HG03460 (cell line): Measurements from ENCODE around the gene MAD1L1.
"Not testable (repeated sequence)": the region's sequence is repeated elsewhere in the genome, so short reads cannot be mapped to it uniquely, and the experiment has no call there.

ENCODE experiments used
- ATAC-seq: cut with Tn5 transposase; IDR thresholded peaks from one replicate; pipeline ENCODE4 v1.9.1; 2021; ENCODE audit not compliant: unreplicated experiment

The MAD1L1 gene

DNA sequence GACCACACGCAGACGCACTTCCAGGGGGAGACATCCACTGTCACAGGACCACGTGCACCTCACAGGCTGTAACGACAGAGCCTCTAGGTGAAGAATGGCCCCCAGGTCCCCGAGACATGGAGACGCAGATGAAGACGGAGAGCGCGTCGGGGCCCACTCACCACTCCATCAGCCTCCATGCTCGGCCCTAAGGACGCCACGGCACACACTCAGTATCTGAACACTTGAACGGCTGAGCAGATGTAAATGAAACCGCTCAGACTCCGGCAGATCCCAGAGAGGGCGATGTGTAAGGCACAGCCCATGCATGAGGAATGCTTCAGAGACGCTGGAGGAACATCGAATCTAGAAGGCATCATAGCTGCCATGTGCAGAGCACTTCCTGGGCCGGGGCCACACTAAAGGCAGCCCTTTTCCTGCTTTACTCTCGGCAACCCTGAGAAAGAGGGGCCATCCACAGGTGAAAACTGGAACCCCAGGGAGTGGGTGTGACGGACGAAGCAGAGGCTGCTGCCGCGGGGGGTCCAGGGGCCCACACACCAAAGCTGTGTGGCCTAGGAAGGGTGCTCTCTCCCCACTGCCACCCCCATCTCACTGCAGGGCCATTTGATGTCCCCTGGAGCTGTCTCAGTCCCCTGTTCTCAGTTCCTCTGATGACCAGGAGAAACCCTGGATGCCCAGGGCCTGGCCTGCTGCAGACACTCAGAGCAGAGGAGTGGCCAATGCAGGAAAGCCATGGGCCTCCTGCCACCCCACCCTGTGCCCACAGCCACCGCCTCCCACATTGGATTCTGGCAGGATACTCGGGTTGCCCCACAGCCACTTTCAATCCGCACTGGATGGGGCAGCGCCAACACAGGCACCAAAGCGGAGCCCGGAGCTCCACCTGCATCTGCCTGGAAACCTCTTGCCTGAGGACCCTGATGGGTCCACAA, 253.8 kb downstream of the MAD1L1 start:
- ATAC-seq = no peak

DNA sequence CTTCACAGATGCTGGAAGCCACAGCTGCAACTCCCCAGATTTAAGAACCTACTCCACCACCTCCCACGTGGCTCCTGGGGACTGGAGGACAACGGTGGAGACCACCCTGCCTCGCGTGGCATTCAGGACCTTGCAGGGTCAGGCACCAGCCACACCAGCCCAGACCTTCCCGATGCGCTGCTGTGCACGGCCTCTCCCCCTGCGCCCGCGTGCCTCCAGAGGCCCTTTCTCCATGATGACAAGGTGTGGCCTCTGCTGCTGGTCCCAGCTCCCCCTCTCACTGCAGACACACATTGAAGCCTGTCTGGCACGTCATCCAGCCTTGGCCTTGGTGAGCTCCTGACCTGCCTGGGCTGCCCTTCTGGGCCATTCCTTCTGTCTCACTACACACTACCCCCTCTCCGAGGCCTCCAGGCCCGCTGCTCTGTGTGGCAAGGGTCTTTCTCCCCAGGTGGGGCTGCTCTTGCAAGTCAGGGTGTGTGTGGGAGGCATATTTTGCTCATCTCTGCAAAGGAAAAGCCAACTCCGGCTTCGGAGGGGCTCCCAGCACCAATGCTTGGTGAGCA, 254.8 kb downstream of the MAD1L1 start:
- no peak for ATAC-seq

DNA sequence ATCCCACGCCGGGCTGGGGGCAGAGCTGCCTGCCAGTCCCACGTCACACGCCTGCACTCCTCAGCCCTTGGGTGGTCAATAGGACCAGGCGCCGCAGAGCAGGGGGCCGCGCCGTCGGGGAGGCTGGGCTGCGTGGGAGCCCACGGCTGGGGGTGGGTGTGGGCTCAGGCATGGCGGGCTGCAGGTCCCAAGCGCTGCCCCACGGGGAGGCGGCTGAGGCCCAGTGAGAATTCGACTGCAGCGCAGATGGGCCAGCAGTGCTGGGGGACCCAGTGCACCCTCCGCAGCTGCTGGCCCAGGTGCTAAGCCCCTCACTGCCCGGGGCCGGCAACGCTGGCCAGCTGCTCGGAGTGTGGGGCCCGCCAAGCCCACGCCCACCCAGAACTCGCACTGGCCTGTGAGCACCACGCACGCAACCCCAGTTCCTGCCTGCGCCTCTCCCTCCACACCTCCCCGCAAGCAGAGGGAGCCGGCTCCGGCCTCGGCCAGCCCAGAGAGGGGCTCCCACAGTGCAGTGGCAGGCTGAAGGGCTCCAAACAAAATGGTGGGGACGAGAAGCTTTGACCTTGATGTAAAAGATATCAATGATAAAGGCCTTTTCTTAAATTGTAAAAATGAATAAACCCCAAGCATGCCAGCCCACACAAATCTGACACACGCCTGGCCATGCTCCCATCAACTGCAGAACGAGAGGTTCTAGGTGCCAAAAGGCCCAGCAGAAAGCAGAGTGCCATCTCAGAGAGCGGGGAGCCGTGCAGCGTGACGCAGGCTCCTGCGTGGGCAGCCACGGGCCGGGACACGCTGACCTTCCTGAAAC, 255.5 kb downstream of the MAD1L1 start:
- ATAC-seq = no peak

DNA sequence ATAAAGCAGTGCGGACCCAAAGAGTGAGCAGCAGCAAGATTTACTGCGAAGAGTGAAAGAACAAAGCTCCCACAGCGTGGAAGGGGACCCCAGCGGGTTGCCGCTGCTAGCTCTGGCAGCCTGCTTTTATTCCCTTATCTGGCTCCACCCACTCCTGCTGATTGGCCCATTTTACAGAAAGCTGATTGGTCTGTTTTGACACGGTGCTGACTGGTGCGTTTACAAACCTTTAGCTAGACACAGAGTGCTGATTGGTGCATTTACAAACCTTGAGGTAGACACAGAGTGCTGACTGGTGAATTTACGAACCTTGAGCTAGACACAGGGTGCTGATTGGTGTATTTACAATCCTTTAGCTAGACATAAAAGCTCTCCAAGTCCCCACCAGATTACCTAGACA, 256.2 kb downstream of the MAD1L1 start:
- not testable (repeated sequence) for ATAC-seq

DNA sequence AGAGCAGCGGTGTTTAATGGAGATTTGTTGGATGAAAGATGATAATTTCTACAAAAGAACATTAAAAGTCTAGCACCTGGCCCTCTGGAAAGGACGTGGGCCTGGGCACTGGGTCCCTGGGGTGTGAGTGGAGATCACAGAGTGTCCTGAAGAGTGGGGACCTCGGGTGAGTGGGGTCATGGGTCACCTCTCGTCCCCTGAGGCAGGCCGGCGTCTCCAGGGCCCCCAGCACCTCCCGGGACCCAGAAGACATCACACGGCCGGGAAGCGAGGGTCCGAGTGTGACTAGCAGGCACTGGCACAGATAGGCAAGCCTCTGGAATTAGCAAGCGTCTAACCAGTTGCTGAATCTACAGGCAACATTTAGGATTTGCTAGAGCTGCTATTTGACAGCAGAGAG, 257.2 kb downstream of the MAD1L1 start:
- no peak for ATAC-seq

DNA sequence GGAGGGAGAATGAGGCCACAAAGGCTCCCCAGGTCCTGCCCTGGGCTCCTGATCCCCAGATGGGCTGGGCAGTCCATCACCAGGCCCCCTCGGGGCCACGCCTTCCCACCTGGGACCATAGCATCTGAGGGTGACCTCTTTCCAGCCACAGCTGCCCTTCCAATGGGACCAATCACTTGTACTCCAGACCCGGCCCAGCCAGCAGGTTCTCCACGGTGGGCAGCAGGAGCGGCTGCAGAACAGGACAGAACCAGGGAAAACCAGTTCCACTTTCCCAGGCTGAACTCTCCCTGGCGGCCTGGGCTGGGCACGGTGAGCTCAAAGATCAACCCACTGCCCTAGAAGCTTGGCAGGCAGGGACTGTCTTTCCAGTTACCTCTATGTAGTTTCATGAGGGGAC, 257.6 kb downstream of the MAD1L1 start:
- no peak for ATAC-seq

DNA sequence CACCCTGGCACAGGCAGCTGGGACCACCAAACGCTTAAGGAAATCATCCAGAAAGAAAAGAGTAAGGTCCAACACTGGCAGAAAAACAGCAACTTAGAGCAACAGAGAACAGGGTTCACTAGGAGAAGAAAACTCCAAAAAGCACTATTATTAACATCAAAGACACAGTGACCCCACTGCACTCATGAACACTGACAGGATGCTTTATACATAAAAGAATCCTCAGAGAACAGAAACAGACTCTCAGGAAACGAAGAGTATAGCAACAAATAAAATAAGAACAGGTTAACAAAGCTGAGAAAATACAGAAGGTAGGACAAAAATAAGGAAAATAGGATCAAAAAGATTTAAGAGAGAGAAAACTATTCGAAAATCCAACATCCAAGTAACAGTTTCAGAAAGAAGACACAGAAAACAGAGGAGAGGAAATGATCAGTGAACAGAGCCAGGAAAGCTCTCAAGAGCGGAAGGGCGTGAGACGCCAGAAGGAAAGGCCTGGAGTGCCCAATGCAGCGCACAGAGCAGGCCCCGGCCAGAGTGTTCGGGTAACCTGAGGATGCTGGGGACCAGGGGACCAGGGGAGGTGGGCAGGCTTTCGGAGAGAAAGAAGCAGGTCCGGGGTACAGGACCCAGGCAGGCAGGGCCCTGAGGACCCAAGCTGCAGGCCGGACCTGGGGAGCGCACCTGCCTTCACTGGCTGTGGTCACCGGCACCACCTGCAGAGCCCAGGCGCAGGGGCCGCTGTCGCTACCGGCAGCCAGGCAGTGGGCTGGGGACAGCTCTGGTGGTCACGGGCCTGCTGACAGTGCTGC, 258.2 kb downstream of the MAD1L1 start:
- ATAC-seq = no peak

DNA sequence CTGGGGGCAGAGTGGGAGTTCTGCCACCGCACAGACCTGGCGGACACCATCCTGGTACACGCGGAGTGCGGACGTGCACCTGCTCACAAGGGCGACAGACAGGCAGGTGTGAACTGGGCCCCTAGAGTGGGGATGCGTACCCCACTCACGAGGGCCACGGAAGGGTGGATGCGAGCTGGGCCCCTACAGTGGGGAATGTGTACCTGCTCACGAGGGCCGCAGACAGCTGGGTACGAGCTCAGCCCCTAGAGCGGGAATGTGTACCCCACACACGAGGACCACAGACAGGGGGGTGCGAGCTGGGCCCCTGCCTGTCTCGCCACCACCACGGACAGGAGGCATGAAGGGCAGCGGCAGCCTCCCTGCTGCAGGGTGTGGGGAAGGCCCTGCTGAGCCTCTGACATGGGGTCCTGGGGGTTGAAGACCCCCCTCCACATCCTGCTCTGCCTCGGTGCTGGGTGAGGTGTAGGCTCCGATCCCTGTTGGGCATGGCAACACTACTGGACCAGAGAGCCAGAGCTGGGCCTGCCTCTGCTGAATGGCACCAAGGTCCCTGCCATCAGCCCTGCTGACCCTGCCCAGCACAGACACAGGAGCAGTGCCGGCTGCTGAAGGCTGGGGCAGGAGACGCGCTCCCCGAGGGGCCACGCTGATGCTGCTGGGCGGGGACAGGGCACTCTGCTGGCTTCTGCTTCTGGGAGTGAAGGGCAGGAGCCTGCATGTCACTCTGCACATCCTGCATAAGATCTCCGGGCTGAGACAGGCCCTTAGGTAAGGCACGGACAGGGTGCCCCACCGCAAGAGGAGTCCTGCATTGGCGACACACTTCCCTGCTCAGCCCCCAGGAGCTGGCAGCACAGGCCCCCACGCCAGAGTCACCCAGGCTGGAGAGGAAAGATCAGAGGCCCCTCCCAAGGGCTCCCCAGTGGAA, 259.2 kb downstream of the MAD1L1 start:
- no peak for ATAC-seq

DNA sequence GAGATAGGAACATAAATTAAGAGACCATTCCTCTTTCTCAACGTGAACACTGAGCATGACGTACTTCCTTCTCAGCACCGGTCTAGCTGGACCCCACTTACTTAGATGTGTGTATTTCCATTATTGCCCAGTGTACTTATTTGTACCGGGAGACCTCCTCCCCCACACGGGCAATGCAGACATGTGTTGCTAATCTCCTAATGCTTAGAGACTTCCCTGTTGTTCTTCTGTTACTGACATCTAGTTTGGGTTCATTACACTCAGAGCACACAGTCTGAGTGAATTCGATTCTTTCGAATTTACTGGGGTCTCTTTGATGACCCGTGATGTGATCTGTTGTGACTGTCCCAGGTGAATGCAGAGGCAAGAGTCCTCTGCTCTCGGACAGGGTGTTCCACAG, 260.0 kb downstream of the MAD1L1 start:
- ATAC-seq = no peak

DNA sequence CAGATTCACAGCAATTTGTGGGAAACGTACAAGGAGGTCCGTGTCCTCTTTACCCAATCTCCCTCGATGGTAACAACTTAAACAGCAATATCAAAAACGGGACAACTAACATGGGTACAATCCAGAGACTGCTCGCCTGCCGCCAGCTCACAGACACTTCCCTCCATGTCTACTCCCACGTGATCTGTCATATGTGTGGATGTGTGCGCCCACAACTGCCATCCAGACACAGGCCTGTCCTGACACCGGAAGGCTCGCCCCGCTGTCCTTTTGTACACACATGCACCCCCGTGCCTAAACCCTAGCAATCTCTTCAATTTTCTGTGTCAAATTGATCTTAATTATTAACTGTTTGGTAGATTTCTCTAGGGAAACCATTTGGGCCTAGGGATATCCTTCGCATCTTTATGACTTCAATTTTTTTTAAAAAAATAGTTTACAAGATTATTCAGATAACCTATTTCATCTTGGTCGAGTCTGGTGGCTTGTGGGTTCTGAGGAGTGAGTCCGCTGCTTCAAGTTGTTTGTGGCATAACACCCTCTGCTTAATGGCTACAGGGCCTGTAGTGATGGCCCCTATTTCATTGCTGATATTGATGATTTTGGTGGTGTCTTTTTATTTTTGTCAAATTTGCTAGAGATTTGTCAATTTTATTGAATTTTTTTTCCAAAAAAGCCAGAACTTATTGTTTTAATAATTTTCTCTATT, 260.6 kb downstream of the MAD1L1 start:
- no peak for ATAC-seq

DNA sequence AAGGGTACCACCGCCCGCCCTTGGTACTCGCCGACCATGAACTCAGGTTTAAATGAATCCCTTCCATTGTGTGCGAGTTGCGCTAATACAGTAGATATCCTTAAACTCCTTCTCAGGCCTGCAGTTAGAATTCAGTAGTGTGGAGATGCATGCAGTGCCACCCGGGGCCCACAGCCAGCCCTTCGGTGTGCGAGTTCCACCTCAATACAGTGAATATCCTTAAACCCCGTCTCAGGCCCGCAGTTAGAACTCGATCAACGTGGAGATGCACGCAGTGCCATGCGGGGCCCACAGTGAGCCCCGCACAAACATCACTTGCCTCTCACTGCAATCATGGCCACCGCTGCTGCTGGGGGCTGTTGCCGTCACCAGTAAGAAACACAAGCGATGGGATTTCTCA, 261.9 kb downstream of the MAD1L1 start:
- ATAC-seq = no peak

DNA sequence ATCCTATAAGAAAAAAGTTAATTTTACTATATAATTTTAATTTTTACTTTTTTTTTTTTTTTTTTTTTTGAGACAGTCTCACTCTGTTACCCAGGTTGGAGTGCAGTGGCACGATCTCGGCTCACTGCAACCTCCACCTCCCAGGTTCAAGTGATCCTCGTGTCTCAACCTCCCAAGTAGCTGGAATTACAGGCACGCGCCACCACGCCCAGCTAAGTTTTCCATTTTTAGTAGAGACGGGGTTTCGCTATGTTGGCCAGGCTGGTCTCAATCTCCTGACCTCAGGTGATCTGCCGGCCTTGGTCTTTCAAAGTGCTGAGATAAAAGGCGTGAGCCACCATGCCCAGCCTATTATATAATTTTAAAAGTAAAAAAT, 262.5 kb downstream of the MAD1L1 start:
- ATAC-seq = not testable (repeated sequence)

DNA sequence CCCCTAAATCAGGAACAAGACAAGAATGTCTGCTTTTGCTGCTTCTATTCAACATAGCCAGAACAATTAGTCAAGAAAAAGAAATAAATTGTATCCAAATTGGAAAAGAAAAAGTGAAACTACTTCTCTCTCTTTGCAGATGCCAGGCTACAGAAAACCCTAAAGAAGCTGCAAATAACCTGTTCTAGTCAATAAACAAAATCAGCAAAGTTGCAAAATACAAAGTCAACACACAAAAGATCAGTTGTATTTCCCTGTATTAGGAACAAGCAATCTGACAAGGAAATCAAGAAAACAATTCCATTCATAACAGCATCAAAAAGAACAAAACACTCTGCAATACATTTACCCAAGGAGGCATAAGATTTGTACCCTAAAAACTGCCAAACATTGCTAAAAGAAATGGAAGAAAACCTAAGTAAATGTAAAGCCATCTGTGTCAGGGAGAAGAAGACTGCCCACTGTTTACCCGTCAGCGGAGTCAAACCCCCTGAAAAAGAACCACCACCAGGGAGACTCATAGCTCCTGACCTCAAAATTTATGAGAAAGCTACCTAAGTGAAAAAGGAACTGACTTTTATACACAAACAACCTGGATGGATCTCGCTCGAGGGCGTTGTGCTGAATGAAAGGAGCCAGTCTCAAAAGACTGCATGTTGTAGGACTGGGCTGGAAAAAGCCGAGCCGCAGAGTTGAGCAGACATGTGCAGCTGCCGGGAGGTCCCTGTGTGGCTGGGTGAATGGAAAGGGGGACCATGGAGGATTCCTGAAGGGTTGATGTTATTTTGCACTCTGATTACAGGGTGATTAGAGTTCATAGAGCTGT, 263.1 kb downstream of the MAD1L1 start:
- ATAC-seq = no peak

DNA sequence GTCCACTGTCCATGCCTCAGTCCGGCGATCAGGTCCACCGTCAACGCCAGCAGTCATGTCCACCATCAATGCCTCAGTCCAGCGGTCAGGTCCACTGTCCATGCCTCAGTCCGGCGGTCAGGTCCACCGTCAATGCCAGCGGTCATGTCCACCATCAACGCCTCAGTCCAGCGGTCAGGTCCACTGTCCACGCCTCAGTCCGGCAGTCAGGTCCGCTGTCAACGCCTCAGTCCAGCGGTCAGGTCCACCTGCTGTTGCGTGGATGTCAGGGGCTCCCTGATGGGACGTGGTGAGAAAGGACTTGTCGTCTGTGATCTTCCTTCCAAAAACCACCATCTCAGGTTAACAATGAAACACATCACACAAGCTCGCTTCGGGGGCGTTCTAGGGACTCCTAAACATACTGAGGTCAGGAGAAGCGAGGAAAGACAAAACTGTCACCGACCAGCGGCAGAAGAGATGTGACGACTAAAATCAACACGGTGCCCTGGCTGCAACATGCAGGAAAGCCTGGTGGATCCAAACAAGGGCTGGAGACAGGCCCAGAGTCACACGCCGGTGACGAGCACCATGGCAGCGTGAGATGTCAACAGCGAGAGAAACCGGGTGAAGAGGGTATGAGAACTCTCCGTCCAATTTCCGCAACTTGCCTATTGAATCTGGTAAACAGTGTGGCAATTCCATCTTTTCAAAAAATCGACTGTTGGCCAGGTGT, 264.2 kb downstream of the MAD1L1 start:
- ATAC-seq = no peak

DNA sequence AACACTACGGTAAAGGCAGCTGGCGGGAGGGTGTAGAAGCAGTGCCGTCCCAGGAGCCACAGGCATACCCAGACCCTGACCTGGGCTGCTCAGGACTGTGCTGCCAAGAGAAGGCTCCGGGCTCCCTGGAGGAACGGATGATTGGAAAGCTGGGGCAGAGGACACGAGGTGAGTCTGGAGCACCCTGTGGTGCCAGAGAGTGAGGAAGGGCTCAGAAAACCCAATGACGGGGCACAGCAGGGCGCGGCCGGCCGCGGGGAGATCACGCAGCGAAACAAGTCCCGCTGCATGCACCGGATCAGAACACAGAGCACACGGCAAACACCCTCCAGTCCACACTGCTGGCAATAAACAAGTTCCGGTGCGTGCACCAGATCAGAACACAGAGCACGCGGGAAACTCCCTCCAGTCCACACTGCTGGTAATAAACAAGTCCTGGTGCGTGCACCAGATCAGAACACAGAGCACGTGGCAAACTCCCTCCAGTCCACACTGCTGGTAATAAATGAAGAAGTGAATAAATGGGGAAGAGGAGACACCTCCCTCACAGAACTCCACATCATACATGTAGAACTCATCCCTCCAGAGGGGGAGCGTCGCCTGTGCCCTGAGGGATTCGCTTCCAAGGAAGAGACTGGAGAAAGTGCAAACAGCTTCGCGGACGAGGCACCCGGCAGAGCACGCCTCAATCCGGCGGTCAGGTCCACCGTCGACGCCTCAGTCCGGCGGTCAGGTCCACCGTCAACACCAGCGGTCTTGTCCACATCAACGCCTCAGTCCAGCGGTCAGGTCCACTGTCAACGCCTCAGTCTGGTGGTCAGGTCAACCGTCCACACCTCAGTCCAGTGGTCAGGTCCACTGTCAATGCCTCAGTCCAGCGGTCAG, 265.0 kb downstream of the MAD1L1 start:
- ATAC-seq = no peak

DNA sequence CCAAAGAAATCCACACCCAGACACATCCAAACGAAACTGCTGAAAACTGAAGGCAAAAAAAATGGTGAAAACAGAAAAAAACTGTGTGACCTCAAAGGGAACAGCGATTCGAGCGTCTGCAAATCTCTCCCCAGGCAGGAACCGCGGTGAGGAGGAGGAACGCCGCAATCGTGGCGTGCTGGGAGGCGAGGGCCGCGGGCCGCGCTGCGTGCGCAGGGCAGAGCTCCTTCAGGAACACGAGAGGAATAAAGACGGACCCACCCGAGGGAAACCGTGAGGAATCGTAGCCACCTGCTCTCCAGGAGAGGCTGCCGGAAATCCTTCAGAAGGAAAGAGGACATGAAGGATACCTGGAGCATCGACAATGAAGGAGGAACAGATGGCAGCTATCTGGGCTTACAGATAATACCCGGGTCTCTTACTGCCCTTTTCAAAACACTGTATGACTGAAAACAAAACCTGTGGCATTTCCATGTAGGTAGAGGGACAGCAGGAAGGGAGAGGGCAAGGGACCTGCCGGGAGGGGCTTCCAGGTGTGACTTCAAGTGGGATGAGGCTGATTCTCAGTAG, 266.0 kb downstream of the MAD1L1 start:
- ATAC-seq = no peak
